Endometrial microvascular endothelial cells (primary cell): Measurements from ENCODE around the gene SLC38A3. TPM values are rescaled to one million over a fixed set of nuclear protein-coding genes. Genes with fewer than 3 reads are reported as not detected.

Source experiments
- in situ Hi-C: cut with HindIII; loops from 2 replicates; pipeline ENCODE4 v1.10.0; 2017; ENCODE audit warnings: low sequenced_read_pairs, low pct_unique_long_range_greater_than_20kb; ENCODE audit errors: inconsistent ontology term
- total RNA-seq: library from RNA; depleted of rRNA; stranded (reverse); fragments of >200 nt; gene quantifications from one replicate; pipeline ENCODE4 v1.2.3, GENCODE V29; 2015; ENCODE audit errors: inconsistent ontology term

The SLC38A3 gene
- total RNA-seq, 1 donor from 2014 or later = not detected

DNA sequence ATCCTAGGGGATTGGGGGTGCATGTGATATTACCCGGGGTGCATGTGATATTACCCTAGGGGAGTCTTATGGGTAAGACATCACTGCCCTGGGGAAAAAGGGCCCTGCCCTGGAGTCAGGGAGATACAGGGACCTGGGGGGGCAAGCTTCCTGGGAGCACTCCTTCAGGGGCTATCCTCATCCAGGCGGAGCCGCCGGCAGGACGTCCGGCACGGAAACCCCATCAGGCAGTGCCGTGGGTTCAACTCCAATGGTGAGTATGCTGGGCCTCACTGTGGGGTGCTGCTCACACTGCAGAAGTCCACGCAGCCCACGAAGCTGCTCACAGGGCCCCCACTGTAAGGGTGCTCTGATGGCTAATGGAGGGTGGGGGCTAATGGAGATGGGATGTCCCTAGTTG lies 19.0 kb upstream of the SLC38A3 start:
- in situ Hi-C loops = no loop called here

DNA sequence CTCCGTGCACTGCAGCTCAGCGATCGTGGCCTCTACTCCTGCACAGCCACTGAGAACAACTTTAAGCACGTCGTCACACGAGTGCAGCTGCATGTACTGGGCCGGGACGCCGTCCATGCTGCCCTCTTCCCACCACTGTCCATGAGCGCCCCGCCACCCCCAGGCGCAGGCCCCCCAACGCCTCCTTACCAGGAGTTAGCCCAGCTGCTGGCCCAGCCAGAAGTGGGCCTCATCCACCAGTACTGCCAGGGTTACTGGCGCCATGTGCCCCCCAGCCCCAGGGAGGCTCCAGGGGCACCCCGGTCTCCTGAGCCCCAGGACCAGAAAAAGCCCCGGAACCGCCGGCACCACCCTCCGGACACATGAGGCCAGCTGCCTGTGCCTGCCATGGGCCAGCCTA lies 17.3 kb upstream of the SLC38A3 start:
- in situ Hi-C loops = no loop called here

GRCh38 chr3:50189274-50189673 lies 15.8 kb upstream of the SLC38A3 start:
- in situ Hi-C loops = no loop called here

DNA sequence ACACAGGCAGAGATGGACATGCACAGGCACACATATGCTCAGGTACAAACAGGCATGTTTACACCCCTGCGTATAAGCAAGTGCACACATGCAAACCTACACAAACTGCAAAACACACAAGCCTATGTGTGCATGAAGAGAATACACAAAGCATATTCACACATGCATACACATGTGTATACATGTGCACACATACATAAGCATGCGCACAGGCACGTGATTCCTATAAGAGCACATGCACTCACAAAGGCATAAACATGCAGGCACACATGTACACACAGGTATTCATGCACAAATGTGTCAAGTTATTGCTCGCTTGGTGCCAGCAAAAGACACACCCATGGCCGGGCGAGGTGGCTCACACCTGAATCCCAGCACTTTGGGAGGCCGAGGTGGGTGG lies 15.1 kb upstream of the SLC38A3 start:
- in situ Hi-C loops = no loop called here

DNA sequence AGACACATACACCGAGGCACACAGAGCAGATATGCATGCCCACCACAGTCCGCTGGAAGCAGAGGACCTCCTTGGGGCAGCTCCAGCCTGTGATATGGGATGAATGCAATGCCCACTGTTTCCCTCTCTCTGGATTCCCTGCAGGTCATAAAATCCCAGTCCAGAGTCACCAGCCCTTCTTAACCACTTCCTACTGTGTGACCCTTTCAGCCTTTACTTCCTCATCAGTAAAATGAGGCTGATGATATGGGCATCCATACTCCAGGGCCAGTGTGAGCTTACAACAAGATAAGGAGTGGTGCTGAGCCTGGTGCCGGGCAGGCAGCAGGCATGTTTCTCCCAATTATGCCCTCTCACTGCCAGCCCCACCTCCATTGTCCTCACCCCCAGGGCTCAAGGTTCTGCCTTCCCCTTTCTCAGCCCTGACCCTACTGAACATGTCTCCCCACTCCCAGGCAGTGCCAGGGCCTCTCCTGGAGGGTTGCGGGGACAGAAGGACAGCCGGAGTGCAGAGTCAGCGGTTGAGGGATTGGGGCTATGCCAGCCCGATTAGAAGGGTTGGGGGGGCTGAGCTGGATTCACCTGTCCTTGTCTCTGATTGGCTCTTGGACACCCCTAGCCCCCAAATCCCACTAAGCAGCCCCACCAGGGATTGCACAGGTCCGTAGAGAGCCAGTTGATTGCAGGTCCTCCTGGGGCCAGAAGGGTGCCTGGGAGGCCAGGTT lies 14.0 kb upstream of the SLC38A3 start, which contains the start of gene GNAT1:
Gene GNAT1, plus strand, starts transcription at position 675 of the 725 bp plus-strand sequence. CDS start 116 bp downstream, outside the sequence.
- in situ Hi-C loops = no loop called here

- in situ Hi-C loops = no loop called here
Measured at GRCh38 chr3:50192124-50192523, 12.9 kb upstream of the SLC38A3 start.

DNA sequence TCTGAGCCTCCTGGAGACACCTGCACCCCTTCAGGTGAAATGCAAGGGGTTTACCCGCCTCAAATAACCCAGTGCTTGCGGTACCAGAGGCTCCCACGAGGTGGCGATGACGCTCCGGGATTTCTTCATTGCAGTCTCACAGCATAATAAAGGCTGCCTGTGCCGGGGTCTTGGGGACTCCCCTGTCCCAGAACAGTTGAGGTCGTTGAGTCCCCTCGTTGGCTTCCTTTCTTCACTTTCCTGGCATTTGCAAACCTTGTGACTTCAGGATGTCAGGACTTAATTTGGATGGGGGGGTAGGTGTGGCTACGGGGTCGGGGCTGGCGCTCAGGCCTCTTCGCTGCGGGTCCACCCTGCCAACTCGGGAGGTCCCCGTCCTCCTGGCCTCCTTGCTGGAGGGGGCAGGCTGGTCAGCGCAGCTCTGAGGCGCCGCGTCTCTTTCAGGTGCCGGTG lies 12.4 kb upstream of the SLC38A3 start:
- in situ Hi-C loops = no loop called here

DNA sequence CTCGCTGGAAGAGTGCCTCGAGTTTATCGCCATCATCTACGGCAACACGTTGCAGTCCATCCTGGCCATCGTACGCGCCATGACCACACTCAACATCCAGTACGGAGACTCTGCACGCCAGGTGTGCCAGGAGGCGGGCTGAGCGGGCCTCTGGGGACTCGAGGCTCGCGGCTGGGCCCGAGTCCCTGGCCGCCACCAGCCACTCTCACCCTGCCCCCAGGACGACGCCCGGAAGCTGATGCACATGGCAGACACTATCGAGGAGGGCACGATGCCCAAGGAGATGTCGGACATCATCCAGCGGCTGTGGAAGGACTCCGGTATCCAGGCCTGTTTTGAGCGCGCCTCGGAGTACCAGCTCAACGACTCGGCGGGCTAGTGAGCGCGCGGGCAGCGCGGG lies 11.8 kb upstream of the SLC38A3 start:
- in situ Hi-C loops = no loop called here

DNA sequence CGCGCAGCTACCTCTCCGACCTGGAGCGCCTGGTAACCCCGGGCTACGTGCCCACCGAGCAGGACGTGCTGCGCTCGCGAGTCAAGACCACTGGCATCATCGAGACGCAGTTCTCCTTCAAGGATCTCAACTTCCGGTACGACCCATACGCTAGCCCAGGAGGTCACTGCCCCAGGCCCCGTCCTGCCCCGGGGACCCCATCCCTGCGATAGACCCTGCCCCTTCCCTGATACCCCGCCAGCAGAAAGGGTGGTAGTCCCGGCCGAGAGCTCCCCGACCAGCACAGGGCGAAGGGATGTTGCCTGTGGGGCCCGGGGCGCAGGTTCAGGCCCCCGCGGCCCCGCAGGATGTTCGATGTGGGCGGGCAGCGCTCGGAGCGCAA lies 11.3 kb upstream of the SLC38A3 start:
- in situ Hi-C loops = no loop called here

GRCh38 chr3:50194128-50194902 lies 10.8 kb upstream of the SLC38A3 start:
- in situ Hi-C loops = no loop called here

DNA sequence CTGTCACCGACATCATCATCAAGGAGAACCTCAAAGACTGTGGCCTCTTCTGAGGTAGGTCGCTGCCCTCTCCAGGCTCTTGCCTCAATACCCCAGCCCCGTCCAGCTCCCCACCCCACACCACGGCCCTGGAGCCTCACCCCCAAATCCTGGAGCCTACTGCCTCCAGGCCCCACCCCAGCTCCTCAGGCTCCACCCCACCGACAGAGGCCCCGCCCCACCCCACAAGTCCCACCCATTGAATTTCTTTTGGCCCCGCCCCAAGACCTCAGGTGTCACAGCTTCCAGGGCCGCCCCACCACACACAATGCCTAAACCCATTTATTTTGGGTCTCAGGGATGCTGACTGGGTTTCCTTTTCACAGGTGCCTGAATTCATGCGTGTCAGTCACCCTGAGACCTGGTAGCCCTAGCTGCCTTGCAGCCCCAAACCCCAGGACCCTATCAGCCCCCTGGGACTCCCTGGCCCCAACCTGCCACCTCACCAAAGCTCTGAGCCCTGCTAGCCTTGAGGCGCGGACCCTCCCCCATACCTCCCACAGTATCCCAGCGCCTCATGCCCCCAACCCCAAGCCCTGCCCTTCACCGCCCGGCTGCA lies 10.1 kb upstream of the SLC38A3 start:
- in situ Hi-C loops = no loop called here

- in situ Hi-C loops = no loop called here
Measured at GRCh38 chr3:50195501-50196252, 9.4 kb upstream of the SLC38A3 start.

DNA sequence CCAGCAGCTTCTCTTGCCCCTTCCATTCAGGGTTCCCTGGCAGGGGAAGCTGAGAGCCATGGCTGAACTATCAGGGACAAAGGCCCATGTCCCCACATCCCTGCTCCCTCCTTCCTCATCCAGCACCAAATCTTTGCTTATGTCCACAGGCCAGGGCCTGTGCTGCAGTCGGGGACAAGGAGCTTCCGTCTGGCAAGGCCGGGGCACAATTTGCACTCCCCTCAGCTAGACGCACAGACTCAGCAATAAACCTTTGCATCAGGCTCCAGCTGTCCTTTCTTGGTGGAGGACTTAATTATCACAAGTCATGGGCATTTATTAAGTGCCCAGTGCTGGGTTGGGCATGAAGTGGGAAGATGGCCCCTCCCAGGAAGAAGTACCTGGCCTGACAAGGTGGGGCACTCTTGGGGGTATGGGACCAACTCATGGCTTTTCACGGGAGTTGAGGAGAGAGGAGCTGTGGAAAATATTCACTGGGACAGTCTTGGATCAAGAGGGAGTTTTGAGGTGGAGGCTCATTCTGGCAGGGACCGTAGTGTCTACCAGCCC lies 8.7 kb upstream of the SLC38A3 start:
- in situ Hi-C loops = no loop called here

DNA sequence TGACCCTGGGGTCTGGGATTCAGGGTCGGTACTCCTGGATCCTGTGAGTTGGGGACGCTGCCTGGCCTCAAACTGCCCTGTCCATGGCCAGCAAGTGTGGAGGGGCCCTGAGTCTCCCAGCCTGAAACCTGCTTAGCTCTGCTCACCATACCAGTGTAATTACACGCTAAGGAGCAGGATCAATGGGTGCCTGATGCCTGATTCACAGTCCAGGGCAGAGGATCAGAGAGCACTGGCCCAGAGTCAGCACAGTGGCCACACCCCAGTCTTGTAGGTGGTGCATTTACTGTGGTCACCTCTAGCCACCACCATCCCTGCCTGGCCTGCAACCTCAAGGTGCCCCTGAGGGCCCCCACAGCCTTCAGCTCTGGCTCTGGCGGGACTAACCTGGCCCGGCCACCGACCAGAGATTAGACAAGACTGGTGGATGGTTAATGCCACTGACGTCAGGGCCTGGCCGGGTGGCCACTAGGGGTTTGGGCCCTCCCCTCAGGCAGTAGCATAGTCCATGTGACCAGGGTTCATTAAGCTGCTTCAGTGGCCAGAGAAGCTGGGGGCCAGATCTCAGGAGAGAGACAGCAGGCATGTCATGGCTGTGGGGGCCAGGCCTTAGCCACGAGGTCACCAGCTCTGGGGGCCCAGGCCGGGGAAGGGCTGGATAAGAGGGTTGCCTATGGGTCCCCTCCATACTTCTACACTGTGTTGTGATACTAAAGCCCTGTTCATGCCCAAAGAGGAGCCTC lies 3.3 kb upstream of the SLC38A3 start:
- in situ Hi-C loops = no loop called here

GRCh38 chr3:50202353-50203112 lies 2.5 kb upstream of the SLC38A3 start:
- in situ Hi-C loops = no loop called here

- in situ Hi-C loops = no loop called here
Measured at GRCh38 chr3:50203113-50203808, 1.8 kb upstream of the SLC38A3 start.
